Measurements from ENCODE around the gene NIBAN1. TPM values are rescaled to one million over a fixed set of nuclear protein-coding genes. Genes with fewer than 3 reads are reported as not detected.

The NIBAN1 gene
- total and polyA plus RNA-seq, 9 of the 15 experiments (the other 6 are each of a cell fraction or from before 2014, with no cell fraction given): 1.5 to 26.6 (median 16.2) TPM

DNA sequence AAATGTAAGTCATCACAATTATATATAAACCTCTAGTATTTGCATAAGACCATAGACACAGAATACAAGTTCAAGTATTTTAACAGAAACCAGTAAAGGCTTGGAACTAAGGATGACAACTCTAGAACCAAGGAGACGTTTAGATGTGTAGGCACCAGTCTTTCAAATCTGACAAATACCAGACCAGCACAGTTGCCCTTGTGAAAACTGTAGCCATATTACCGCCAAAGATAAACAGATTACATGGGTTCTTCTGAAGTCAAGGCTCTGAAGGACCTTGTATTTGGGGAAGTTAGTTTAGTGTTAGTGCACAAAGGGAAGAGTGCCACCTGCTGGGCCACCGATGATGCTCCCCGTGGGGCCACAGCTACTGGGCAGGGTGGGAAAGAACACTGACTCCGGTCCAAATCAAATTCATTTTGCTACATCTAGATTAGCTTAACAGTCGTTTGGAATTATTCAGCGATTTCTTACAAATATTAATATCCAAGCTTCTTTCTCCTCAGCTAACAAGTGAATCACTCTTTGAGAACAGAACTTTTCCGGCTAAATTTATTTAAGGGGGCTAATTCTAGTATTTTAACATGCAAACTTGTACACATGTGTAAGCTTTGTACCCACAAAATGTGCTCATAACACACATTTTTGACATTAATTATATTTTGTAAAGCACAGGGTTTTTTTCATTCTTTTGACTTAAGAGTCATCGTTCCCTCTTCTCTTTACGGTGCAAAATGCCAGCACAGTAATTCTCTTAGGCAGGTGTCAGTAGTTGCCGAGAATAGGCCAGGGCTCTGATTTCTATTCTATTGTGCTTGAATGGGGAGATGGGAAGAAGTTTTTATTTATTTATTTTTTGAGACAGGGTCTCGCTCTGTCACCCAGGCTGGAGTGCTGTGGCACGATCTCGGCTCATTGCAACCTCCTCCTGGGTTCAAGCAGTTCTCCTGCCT lies 8.0 kb upstream of the NIBAN1 start (continued):
- 0 out of 4 replicates have a peak, but pooled peaks of 1 of the 2 experiments have one; percentile 28 for TF ChIP-seq TRIM24 (IDR thresholded peaks at IDR 0.05)
- TF ChIP-seq FOXK2 (conservative IDR thresholded peaks at IDR 0.05 in 1 of 2, IDR thresholded peaks at IDR 0.05 in 1 of 2; ENCODE audit: low read depth in 2 of 2): peak; percentile 30 to 41; a peak in 2 of 4 replicates
- TF ChIP-seq FOXM1 (IDR thresholded peaks at IDR 0.05; ENCODE audit: low read depth): 0 out of 2 replicates have a peak, but pooled peaks have one; percentile 20
- no peak for TF ChIP-seq FOXM1 (CRISPR knock-in tag; IDR thresholded peaks at IDR 0.05; ENCODE audit: low read depth)
- TF ChIP-seq, protein P1, sequence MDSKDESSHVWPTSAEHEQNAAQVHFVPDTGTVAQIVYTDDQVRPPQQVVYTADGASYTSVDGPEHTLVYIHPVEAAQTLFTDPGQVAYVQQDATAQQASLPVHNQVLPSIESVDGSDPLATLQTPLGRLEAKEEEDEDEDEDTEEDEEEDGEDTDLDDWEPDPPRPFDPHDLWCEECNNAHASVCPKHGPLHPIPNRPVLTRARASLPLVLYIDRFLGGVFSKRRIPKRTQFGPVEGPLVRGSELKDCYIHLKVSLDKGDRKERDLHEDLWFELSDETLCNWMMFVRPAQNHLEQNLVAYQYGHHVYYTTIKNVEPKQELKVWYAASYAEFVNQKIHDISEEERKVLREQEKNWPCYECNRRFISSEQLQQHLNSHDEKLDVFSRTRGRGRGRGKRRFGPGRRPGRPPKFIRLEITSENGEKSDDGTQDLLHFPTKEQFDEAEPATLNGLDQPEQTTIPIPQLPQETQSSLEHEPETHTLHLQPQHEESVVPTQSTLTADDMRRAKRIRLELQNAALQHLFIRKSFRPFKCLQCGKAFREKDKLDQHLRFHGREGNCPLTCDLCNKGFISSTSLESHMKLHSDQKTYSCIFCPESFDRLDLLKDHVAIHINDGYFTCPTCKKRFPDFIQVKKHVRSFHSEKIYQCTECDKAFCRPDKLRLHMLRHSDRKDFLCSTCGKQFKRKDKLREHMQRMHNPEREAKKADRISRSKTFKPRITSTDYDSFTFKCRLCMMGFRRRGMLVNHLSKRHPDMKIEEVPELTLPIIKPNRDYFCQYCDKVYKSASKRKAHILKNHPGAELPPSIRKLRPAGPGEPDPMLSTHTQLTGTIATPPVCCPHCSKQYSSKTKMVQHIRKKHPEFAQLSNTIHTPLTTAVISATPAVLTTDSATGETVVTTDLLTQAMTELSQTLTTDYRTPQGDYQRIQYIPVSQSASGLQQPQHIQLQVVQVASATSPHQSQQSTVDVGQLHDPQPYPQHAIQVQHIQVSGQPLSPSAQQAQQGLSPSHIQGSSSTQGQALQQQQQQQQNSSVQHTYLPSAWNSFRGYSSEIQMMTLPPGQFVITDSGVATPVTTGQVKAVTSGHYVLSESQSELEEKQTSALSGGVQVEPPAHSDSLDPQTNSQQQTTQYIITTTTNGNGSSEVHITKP (IDR thresholded peaks at IDR 0.05; ENCODE audit: partially characterized antibody): peak; percentile 11
- peak; percentile 70 for TF ChIP-seq MYBL2 (IDR thresholded peaks at IDR 0.05; ENCODE audit: low read depth)
- TF ChIP-seq MYBL2 (CRISPR knock-in tag; IDR thresholded peaks at IDR 0.05; ENCODE audit: borderline replicate concordance): no peak
- no peak for TF ChIP-seq ZNF592 (IDR thresholded peaks at IDR 0.05)
- TF ChIP-seq ILK (tag; IDR thresholded peaks at IDR 0.05; ENCODE audit: borderline replicate concordance, low read depth): no peak
- no peak for TF ChIP-seq MECOM (CRISPR knock-in tag; IDR thresholded peaks at IDR 0.05)
- 0 out of 2 replicates have a peak, but pooled peaks have one; percentile 61 for TF ChIP-seq MYC (IDR thresholded peaks at IDR 0.05; ENCODE audit: low read depth, low read length)
- no peak for TF ChIP-seq MYC (CRISPR knock-in tag; IDR thresholded peaks at IDR 0.05; ENCODE audit: borderline replicate concordance, low read depth)
- no peak for TF ChIP-seq PBX2 (CRISPR knock-in tag; IDR thresholded peaks at IDR 0.05; ENCODE audit: low read depth)
- TF ChIP-seq PBX2 (tag; conservative IDR thresholded peaks at IDR 0.05; ENCODE audit: low read depth): 0 out of 2 replicates have a peak, but pooled peaks have one; percentile 13

Measured in K562 (cell line).